GM23338 (cell line): ENCODE measurements around the gene NIPBL.

Experiments
- CTCF ChIP-seq, 2 experiments: fragments of 200-600 bp in 1 of 2; sonication (generic) in 1 of 2; conservative IDR thresholded peaks; 2 replicates each; pipeline versions ENCODE4 v1.5.1 to v1.6.1; 2016 to 2017; ENCODE audit warnings: antibody characterized with exemption in 2 of 2, low read depth in 2 of 2, mild to moderate bottlenecking in 2 of 2, moderate library complexity in 1 of 2
- EZH2 ChIP-seq: fragments of 200-600 bp; sonication (generic); IDR thresholded peaks from one replicate; pipeline ENCODE4 v1.8.0; 2017; ENCODE audit warnings: antibody characterized with exemption, mild to moderate bottlenecking, low read depth; ENCODE audit not compliant: unreplicated experiment
- EZH2phosphoT487 ChIP-seq: fragments of 200-600 bp; sonication (generic); IDR thresholded peaks from one replicate; pipeline ENCODE4 v1.8.1; 2018; ENCODE audit warnings: antibody characterized with exemption; ENCODE audit not compliant: unreplicated experiment
- NANOG ChIP-seq: IDR thresholded peaks from 2 replicates; pipeline ENCODE4 v1.6.1; 2016; ENCODE audit warnings: antibody characterized with exemption, borderline replicate concordance
- POLR2AphosphoS5 ChIP-seq: IDR thresholded peaks from 2 replicates; pipeline ENCODE4 v1.6.1; 2016; ENCODE audit warnings: antibody characterized with exemption, low read depth

GRCh38 chr5:37086466-37087173 is 210.1 kb downstream of the NIPBL start:
- TF ChIP-seq CTCF (conservative IDR thresholded peaks at IDR 0.05; ENCODE audit: low read depth in 2 of 2), result no peak
- TF ChIP-seq NANOG, result peak; percentile 89
- TF ChIP-seq EZH2, result peak; percentile 40
- no peak for TF ChIP-seq POLR2AphosphoS5
- TF ChIP-seq EZH2phosphoT487, result no peak
